ENCODE measurements around the gene VPS13A.
"Not testable (repeated sequence)": the region's sequence is repeated elsewhere in the genome, so short reads cannot be mapped to it uniquely, and the experiment has no call there.

The VPS13A gene

GRCh38 chr9:77424993-77425392, 247.7 kb downstream of the VPS13A start:
- no peak for DNase-seq (ENCODE audit: low spot score)

GRCh38 chr9:77426712-77427111, 249.4 kb downstream of the VPS13A start:
- DNase-seq (ENCODE audit: low spot score) = no peak

- no peak for DNase-seq (ENCODE audit: low spot score)
Measured at GRCh38 chr9:77427256-77427927, 250.1 kb downstream of the VPS13A start.

- DNase-seq (ENCODE audit: low spot score) = no peak
Measured at GRCh38 chr9:77429928-77430327, 252.6 kb downstream of the VPS13A start.

GRCh38 chr9:77432053-77432452, 254.7 kb downstream of the VPS13A start:
- DNase-seq (ENCODE audit: low spot score) = no peak

GRCh38 chr9:77433675-77434445, 256.5 kb downstream of the VPS13A start:
- DNase-seq (ENCODE audit: low spot score) = peak; percentile 40

GRCh38 chr9:77435277-77435676, 257.9 kb downstream of the VPS13A start:
- DNase-seq (ENCODE audit: low spot score) = no peak

GRCh38 chr9:77435688-77436087, 258.4 kb downstream of the VPS13A start:
- DNase-seq (ENCODE audit: low spot score) = no peak

- no peak for DNase-seq (ENCODE audit: low spot score)
Measured at GRCh38 chr9:77438653-77439052, 261.3 kb downstream of the VPS13A start.

- no peak for DNase-seq (ENCODE audit: low spot score)
Measured at GRCh38 chr9:77440057-77440456, 262.7 kb downstream of the VPS13A start.

GRCh38 chr9:77441124-77441523, 263.8 kb downstream of the VPS13A start:
- not testable (repeated sequence) for DNase-seq (ENCODE audit: low spot score)

- no peak for DNase-seq (ENCODE audit: low spot score)
Measured at GRCh38 chr9:77442436-77442835, 265.1 kb downstream of the VPS13A start.

GRCh38 chr9:77447646-77448045, 270.3 kb downstream of the VPS13A start:
- DNase-seq (ENCODE audit: low spot score) = no peak

GRCh38 chr9:77449240-77450084, 272.1 kb downstream of the VPS13A start:
- no peak for DNase-seq (ENCODE audit: low spot score)

- no peak for DNase-seq (ENCODE audit: low spot score)
Measured at GRCh38 chr9:77450085-77450475, 272.7 kb downstream of the VPS13A start.

- DNase-seq (ENCODE audit: low spot score) = no peak
Measured at GRCh38 chr9:77451507-77451906, 274.2 kb downstream of the VPS13A start.

GRCh38 chr9:77453825-77454647, 276.7 kb downstream of the VPS13A start:
- DNase-seq (ENCODE audit: low spot score) = no peak

GRCh38 chr9:77454663-77455062, 277.3 kb downstream of the VPS13A start:
- no peak for DNase-seq (ENCODE audit: low spot score)

- DNase-seq (ENCODE audit: low spot score) = peak; percentile 33
Measured at GRCh38 chr9:77455312-77455927, 278.1 kb downstream of the VPS13A start.

GRCh38 chr9:77456829-77457437, 279.6 kb downstream of the VPS13A start:
- peak; percentile 87 for DNase-seq (ENCODE audit: low spot score)

All from CD4-positive, alpha-beta T cell treated with Interleukin-2 at 100 ng/mL for 4 hours (primary cell).